G401.6 (cell line): ENCODE measurements around the gene MEX3B.

ENCODE experiments used
- FAIRE-seq: peaks from 2 replicates; lab custom pipeline; 2012; peaks lifted over from hg19 to GRCh38; lab: Jason Lieb, UNC

Gene MEX3B

GRCh38 chr15:82045892-82046665, at the start of gene MEX3B:
TSS of gene MEX3B (minus strand) at chr15:82046018. CDS start at chr15:82045705, 313 bp downstream.
- no peak for FAIRE-seq

- FAIRE-seq: no peak
Observed at GRCh38 chr15:82093774-82094211, 48.0 kb upstream of the MEX3B start.

- FAIRE-seq: no peak
Observed at GRCh38 chr15:82093325-82093724, 47.5 kb upstream of the MEX3B start.

GRCh38 chr15:82091636-82092140, 45.9 kb upstream of the MEX3B start:
- no peak for FAIRE-seq

GRCh38 chr15:82086243-82086995, 40.6 kb upstream of the MEX3B start:
- FAIRE-seq: no peak

- no peak for FAIRE-seq
Observed at GRCh38 chr15:82081914-82082762, 36.3 kb upstream of the MEX3B start.

- no peak for FAIRE-seq
Observed at GRCh38 chr15:82080774-82081173, 35.0 kb upstream of the MEX3B start.

- no peak for FAIRE-seq
Observed at GRCh38 chr15:82079736-82080135, 33.9 kb upstream of the MEX3B start.

GRCh38 chr15:82074610-82075009, 28.8 kb upstream of the MEX3B start:
- FAIRE-seq: no peak

GRCh38 chr15:82072926-82073537, 27.2 kb upstream of the MEX3B start:
- FAIRE-seq: no peak

GRCh38 chr15:82066455-82066854, 20.6 kb upstream of the MEX3B start:
- FAIRE-seq: no peak

GRCh38 chr15:82064824-82065223, 19.0 kb upstream of the MEX3B start:
- no peak for FAIRE-seq

GRCh38 chr15:82062479-82063454, 16.9 kb upstream of the MEX3B start:
- FAIRE-seq: no peak

GRCh38 chr15:82060817-82061216, 15.0 kb upstream of the MEX3B start:
- FAIRE-seq: no peak

- FAIRE-seq: no peak
Observed at GRCh38 chr15:82058517-82059204, 12.8 kb upstream of the MEX3B start.

- FAIRE-seq: no peak
Observed at GRCh38 chr15:82058026-82058425, 12.2 kb upstream of the MEX3B start.

- FAIRE-seq: no peak
Observed at GRCh38 chr15:82056958-82057823, 11.4 kb upstream of the MEX3B start.

- no peak for FAIRE-seq
Observed at GRCh38 chr15:82052751-82053150, 6.9 kb upstream of the MEX3B start.

- no peak for FAIRE-seq
Observed at GRCh38 chr15:82051664-82052063, 5.8 kb upstream of the MEX3B start.
